Measurements from ENCODE around the gene RAB3GAP1. TPM values are rescaled to one million over a fixed set of nuclear protein-coding genes. Genes with fewer than 3 reads are reported as not detected.

The RAB3GAP1 gene
- total and polyA plus RNA-seq, 7 donors: 18.6 to 70.2 (median 54.5) TPM

DNA sequence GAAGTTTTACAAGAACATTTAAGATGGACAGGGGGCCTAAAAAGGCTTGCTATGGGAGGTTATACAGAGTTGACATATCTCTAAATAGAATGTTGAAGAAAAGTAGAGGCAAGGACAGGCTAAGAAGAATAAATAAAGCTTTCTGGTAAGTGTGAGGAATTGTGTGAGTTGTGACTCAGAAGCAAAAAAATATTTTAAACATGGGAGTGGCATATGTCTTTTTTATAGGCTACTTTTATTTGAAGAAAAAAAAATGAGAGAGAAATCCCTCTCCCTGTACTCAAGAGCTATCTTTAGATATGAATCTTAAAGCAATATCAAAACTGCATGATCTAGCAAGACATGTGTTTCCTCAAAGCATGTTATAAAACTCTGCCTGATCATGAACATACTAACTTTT lies 41.1 kb downstream of the RAB3GAP1 start:
- no peak overlapping the region for H3K27ac ChIP-seq
- peaks cover 0 to 5% (median 0%) of the 10 kb centered on the region in 4 donors for H3K4me1 ChIP-seq
- peaks cover 0 to 34% (median 6%) of the 10 kb centered on the region in 4 donors for H3K36me3 ChIP-seq
- no peaks in the 10 kb centered on the region for H3K27me3 ChIP-seq
- TF ChIP-seq POLR2AphosphoS5 (IDR thresholded peaks at IDR 0.05) (no peak), POLR2A (IDR thresholded peaks at IDR 0.05) (no peak), EP300 (IDR thresholded peaks at IDR 0.05) (no peak)
- TF ChIP-seq, protein P1, sequence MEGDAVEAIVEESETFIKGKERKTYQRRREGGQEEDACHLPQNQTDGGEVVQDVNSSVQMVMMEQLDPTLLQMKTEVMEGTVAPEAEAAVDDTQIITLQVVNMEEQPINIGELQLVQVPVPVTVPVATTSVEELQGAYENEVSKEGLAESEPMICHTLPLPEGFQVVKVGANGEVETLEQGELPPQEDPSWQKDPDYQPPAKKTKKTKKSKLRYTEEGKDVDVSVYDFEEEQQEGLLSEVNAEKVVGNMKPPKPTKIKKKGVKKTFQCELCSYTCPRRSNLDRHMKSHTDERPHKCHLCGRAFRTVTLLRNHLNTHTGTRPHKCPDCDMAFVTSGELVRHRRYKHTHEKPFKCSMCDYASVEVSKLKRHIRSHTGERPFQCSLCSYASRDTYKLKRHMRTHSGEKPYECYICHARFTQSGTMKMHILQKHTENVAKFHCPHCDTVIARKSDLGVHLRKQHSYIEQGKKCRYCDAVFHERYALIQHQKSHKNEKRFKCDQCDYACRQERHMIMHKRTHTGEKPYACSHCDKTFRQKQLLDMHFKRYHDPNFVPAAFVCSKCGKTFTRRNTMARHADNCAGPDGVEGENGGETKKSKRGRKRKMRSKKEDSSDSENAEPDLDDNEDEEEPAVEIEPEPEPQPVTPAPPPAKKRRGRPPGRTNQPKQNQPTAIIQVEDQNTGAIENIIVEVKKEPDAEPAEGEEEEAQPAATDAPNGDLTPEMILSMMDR (IDR thresholded peaks at IDR 0.05): no peak
- intact Hi-C loops (cut with DNase I): no loop called here
- no peak for DNase-seq
- no peak overlapping the region for H3K4me3 ChIP-seq
- no peaks in the 10 kb centered on the region for H3K9me3 ChIP-seq

DNA sequence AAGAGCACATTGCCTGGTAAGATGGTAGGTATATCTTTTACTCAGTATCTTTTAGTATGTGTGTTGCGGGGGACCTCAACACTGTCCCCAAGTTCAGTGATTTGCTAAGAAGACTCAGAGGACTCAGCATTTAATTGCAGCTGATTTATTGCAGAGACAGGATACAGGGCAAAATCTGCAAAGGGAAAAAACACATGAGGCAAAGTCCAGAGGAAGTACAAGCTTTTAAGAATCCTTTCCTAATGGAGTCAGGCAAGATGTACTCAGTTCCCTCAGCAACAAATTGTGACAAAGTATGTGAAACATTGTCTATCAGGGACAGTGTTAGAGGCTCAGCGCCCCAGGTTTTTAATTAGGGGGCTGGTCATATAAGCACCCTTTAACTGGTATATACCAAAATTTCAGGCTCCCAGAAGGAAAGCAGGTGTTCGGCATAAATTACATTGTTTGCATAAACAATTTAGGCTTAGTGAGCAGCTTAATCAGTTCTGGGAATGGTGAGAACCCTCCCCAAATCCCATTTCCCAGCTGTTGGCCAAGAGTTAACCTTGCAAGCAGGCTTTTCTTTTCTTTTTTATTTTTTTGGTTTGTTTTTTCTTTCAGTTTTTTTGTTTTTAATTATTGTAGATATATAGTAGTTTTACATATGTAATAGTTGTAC lies 41.7 kb downstream of the RAB3GAP1 start:
- TF ChIP-seq POLR2A (IDR thresholded peaks at IDR 0.05): no peak
- TF ChIP-seq EP300 (IDR thresholded peaks at IDR 0.05): no peak
- TF ChIP-seq, protein P1 (IDR thresholded peaks at IDR 0.05): no peak
- no peak for TF ChIP-seq POLR2AphosphoS5 (IDR thresholded peaks at IDR 0.05)
- Histone ChIP-seq H3K4me3 (no peak overlapping the region), H3K27me3 (no peaks in the 10 kb centered on the region), H3K36me3 (peaks cover 0 to 34% (median 6%) of the 10 kb centered on the region in 4 donors), H3K9me3 (no peaks in the 10 kb centered on the region), H3K4me1 (peaks cover 0 to 5% (median 0%) of the 10 kb centered on the region in 4 donors), H3K27ac (no peak overlapping the region)
- intact Hi-C loops (cut with DNase I): no loop called here
- DNase-seq: no peak
- 46 to 73% methylated on average over 3 of the region's 3 CpGs for WGBS, 2 donors

DNA sequence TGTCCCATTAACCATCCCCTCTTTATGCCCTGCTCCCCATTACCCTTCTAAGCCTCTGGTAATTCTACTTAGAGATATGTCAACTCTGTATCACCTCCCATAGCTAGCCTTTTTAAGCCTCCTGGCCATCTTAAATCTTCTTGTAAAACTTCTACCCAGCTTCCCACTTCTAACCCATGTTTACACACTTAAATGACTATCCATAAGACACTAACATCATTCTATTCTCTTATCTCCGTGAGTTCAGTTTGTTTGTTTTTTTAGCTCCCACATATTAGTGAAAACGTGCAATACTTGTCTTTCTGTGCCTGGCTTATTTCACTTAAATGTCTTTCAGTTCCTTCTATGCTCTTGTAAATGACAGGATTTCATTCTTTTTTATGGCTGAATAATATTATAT lies 42.4 kb downstream of the RAB3GAP1 start:
- Histone ChIP-seq H3K4me3 (no peak overlapping the region), H3K4me1 (peaks cover 0 to 10% (median 1%) of the 10 kb centered on the region in 4 donors), H3K27me3 (no peaks in the 10 kb centered on the region), H3K9me3 (no peaks in the 10 kb centered on the region), H3K27ac (no peak overlapping the region), H3K36me3 (peaks cover 0 to 34% (median 6%) of the 10 kb centered on the region in 4 donors)
- no peak for DNase-seq
- intact Hi-C loops (cut with DNase I): no loop called here
- 40 to 74% methylated on average over 2 of the region's 2 CpGs for WGBS, 2 donors
- no peak for TF ChIP-seq POLR2AphosphoS5 (IDR thresholded peaks at IDR 0.05)
- TF ChIP-seq, protein P1 (IDR thresholded peaks at IDR 0.05): no peak
- TF ChIP-seq POLR2A (IDR thresholded peaks at IDR 0.05): no peak
- no peak for TF ChIP-seq EP300 (IDR thresholded peaks at IDR 0.05)

DNA sequence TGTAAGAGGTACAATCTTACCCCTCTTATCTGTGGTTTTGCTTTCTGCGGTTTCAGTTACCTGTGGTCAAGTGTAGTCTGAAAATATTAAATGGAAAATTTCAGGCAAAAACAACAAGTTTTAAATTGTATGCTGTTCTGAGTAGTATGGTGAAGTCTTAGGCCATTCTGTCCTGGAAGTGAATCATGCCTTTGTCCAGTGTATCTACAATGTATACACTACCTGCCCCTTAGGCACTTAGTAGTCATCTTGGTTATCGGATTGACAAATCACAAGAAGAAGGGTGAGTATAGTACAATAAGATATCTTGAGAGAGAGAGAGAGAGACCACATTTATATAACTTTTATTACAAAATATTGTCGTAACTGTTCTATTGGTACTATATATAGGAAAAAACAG lies 43.5 kb downstream of the RAB3GAP1 start:
- DNase-seq: no peak
- Histone ChIP-seq H3K9me3 (no peaks in the 10 kb centered on the region), H3K36me3 (peaks cover 0 to 34% (median 6%) of the 10 kb centered on the region in 4 donors), H3K27ac (no peak overlapping the region), H3K4me1 (peaks cover 0 to 17% (median 10%) of the 10 kb centered on the region in 4 donors), H3K27me3 (no peaks in the 10 kb centered on the region), H3K4me3 (no peak overlapping the region)
- TF ChIP-seq EP300 (IDR thresholded peaks at IDR 0.05) (no peak), POLR2AphosphoS5 (IDR thresholded peaks at IDR 0.05) (no peak)
- intact Hi-C loops (cut with DNase I): no loop called here
- 94 to 97% methylated on average over 3 of the region's 3 CpGs for WGBS, 2 donors

DNA sequence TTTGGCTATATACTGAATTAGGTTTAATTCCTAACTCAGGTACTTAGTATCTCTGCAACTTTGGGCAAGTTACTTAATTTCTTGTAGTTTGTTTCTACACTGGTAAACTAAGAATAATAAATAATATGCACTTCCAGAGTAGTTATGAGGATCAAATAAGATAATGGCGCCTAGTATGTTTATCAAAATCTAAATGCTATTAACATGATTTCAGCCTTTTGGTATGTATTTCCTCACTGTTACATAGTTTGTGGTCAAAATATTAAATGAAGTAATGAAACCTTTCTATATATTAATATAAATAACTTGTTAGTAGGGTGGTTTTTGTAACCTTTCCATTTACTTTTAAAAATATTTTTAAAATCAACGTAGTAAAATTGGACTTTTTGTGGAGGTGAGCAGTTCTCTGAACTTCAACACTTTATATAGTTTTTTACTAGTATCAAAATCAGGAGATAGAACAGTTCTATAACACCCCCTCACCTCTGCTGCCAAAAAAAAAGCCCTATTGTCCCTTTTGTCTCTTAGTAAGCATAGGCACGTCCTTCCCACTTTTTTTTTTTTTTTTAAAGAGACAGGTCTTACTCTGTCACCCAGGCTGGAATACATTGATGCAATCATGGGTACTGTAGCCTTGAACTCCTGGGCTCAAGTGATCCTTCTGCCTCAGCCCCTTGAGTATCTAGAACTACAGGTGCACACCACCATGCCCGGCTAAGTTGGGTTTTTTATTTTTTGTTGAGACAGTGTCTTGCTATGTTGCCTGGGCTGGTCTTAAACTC lies 44.8 kb downstream of the RAB3GAP1 start:
- Histone ChIP-seq H3K27me3 (no peaks in the 10 kb centered on the region), H3K4me3 (no peak overlapping the region), H3K27ac (no peak overlapping the region), H3K9me3 (no peaks in the 10 kb centered on the region), H3K4me1 (peaks cover 0 to 17% (median 11%) of the 10 kb centered on the region in 4 donors), H3K36me3 (peaks cover 0 to 34% (median 6%) of the 10 kb centered on the region in 4 donors)
- 90% methylated on average over 4 of the region's 4 CpGs for WGBS, 2 donors
- TF ChIP-seq EP300 (IDR thresholded peaks at IDR 0.05) (no peak), POLR2A (IDR thresholded peaks at IDR 0.05) (no peak), POLR2AphosphoS5 (IDR thresholded peaks at IDR 0.05) (no peak)
- TF ChIP-seq, protein P1 (IDR thresholded peaks at IDR 0.05): no peak
- DNase-seq: no peak
- intact Hi-C loops (cut with DNase I): no loop called here

All from sigmoid colon (tissue), 7 donors.